ENCODE measurements around the gene EHD1. TPM values are rescaled to one million over a fixed set of nuclear protein-coding genes. Genes with fewer than 3 reads are reported as not detected.

EHD1 gene
- total and polyA plus RNA-seq, 9 of the 15 experiments (the other 6 are each of a cell fraction or from before 2014, with no cell fraction given) = 0.46 to 65.0 (median 16.4) TPM

DNA sequence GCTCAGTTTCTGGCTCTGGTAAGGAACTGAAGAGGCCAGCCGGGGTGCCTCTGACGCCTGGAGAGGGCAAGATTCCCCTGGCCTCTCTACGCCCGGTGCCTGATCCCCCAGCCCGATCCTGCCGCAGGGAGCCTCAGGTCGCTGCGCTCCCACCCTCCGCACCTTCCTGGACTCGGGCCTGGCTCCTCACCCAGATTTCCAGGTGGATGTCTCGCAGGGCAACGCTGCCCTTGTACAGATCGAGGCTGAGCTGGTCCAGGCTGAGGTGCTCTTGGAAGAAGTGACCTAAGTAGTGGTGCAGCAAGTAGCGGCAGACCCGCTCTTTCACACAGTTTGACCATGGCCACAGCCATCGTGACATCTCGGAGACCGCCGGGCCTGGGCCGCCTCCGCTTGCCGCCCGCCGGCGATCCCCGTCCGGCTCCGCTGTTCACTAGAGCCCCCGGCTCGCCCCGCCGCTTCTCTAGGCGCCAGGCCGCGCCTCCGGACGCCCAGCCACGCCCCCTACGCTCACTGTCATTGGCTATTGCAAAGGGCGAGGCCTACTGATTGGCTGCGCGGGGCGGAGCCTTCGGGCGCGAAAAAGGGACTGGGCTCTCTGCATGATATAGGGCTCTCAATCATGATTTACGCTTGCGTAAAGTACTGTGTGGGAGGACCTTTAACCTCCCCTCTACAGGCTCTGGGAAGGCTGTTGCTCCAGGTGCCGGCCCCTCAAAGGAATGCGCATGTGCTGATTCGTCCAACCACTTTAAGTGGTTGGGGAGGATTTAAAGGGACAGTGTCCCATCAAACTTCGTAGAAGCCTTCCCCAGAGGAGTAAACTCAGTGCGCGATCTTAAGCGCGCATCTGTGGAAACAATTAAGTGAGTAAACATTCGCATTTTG, 38.6 kb upstream of the EHD1 start, which contains the start of gene ATG2A (continued):
- TF ChIP-seq PRMT5 (CRISPR knock-in tag; IDR thresholded peaks at IDR 0.05) (no peak), ZNF121 (CRISPR knock-in tag; conservative IDR thresholded peaks at IDR 0.05) (no peak), SUPT5H (IDR thresholded peaks at IDR 0.05) (peak; percentile 88), MTA2 (IDR thresholded peaks at IDR 0.05; ENCODE audit: low read depth) (no peak), HDAC6 (IDR thresholded peaks at IDR 0.05; ENCODE audit: low read depth, low read length) (no peak), ZNF785 (CRISPR knock-in tag; IDR thresholded peaks at IDR 0.05) (no peak), CHD4 (IDR thresholded peaks at IDR 0.05; ENCODE audit: insufficient read depth, insufficient replicate concordance, low read depth, low read length, poor library complexity, severe bottlenecking) (no peak), ZKSCAN1 (IDR thresholded peaks at IDR 0.05; ENCODE audit: low read depth, low read length) (no peak), ARHGAP35 (IDR thresholded peaks at IDR 0.05; ENCODE audit: partially characterized antibody) (no peak), TRIM28 (IDR thresholded peaks at IDR 0.05) (no peak), ZNF586 (CRISPR knock-in tag; conservative IDR thresholded peaks at IDR 0.05) (no peak), ILK (tag; IDR thresholded peaks at IDR 0.05; ENCODE audit: borderline replicate concordance, low read depth) (no peak), STAT5B (CRISPR knock-in tag; IDR thresholded peaks at IDR 0.05) (no peak), NFIC (IDR thresholded peaks at IDR 0.05) (0 out of 2 replicates have a peak, but pooled peaks have one; percentile 19), USF2 (CRISPR knock-in tag; IDR thresholded peaks at IDR 0.05) (no peak), ETV1 (tag; conservative IDR thresholded peaks at IDR 0.05; ENCODE audit: low read depth) (no peak), ZNF395 (CRISPR knock-in tag; IDR thresholded peaks at IDR 0.05) (no peak), CREB5 (CRISPR knock-in tag; IDR thresholded peaks at IDR 0.05) (no peak), MAFF (IDR thresholded peaks at IDR 0.05; ENCODE audit: low read length) (no peak), E2F4 (CRISPR knock-in tag; IDR thresholded peaks at IDR 0.05; ENCODE audit: low read depth) (peak; percentile 61; the same call in 1 of the 2 replicates)
- TF ChIP-seq, protein P1, sequence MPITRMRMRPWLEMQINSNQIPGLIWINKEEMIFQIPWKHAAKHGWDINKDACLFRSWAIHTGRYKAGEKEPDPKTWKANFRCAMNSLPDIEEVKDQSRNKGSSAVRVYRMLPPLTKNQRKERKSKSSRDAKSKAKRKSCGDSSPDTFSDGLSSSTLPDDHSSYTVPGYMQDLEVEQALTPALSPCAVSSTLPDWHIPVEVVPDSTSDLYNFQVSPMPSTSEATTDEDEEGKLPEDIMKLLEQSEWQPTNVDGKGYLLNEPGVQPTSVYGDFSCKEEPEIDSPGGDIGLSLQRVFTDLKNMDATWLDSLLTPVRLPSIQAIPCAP (CRISPR knock-in tag; IDR thresholded peaks at IDR 0.05; ENCODE audit: borderline replicate concordance) = no peak

Data from K562 (cell line).